Measurements from ENCODE around the gene C17orf107.
"Not testable (repeated sequence)": the region's sequence is repeated elsewhere in the genome, so short reads cannot be mapped to it uniquely, and the experiment has no call there.

The C17orf107 gene

GRCh38 chr17:4919511-4920047 lies 20.2 kb downstream of the C17orf107 start:
- no peak for DNase-seq (ENCODE audit: low read depth, low spot score)
- no peak for TF ChIP-seq YY1 (IDR thresholded peaks at IDR 0.05; ENCODE audit: insufficient read depth, insufficient read length)
- TF ChIP-seq ZNF274 (IDR thresholded peaks at IDR 0.05; ENCODE audit: low read depth, low read length): no peak
- no peak for TF ChIP-seq SUZ12 (IDR thresholded peaks at IDR 0.05; ENCODE audit: extremely low read depth, insufficient read depth, insufficient read length)
- H3K4me3 ChIP-seq (ENCODE audit: insufficient read length, low read depth): no peak overlapping the region

GRCh38 chr17:4920351-4921048 lies 21.2 kb downstream of the C17orf107 start:
- no peak for DNase-seq (ENCODE audit: low read depth, low spot score)
- TF ChIP-seq ZNF274 (IDR thresholded peaks at IDR 0.05; ENCODE audit: low read depth, low read length): no peak
- TF ChIP-seq SUZ12 (IDR thresholded peaks at IDR 0.05; ENCODE audit: extremely low read depth, insufficient read depth, insufficient read length): no peak
- no peak for TF ChIP-seq YY1 (IDR thresholded peaks at IDR 0.05; ENCODE audit: insufficient read depth, insufficient read length)

More at GRCh38 chr17:4919511-4920047, 20.2 kb downstream of the C17orf107 start:
- Histone ChIP-seq H3K9me3 (ENCODE audit: insufficient read depth, low read length) (no peaks in the 10 kb centered on the region), H3K4me1 (ENCODE audit: insufficient read depth, insufficient read length) (peaks cover 2% of the 10 kb centered on the region), H3K27me3 (ENCODE audit: insufficient read depth, insufficient read length) (no peaks in the 10 kb centered on the region), H3K36me3 (ENCODE audit: insufficient read depth, insufficient read length, low read length) (no peaks in the 10 kb centered on the region), H3K9ac (ENCODE audit: insufficient read length, low read depth) (no peak overlapping the region)

GRCh38 chr17:4921320-4921719 lies 22.0 kb downstream of the C17orf107 start:
- H3K4me1 ChIP-seq (ENCODE audit: insufficient read depth, insufficient read length): peaks cover 2% of the 10 kb centered on the region
- TF ChIP-seq ZNF274 (IDR thresholded peaks at IDR 0.05; ENCODE audit: low read depth, low read length) (no peak), SUZ12 (IDR thresholded peaks at IDR 0.05; ENCODE audit: extremely low read depth, insufficient read depth, insufficient read length) (no peak), YY1 (IDR thresholded peaks at IDR 0.05; ENCODE audit: insufficient read depth, insufficient read length) (no peak)
- H3K4me3 ChIP-seq (ENCODE audit: insufficient read length, low read depth): no peak overlapping the region

More at GRCh38 chr17:4920351-4921048, 21.2 kb downstream of the C17orf107 start:
- no peaks in the 10 kb centered on the region for H3K9me3 ChIP-seq (ENCODE audit: insufficient read depth, low read length)
- no peak overlapping the region for H3K4me3 ChIP-seq (ENCODE audit: insufficient read length, low read depth)
- H3K9ac ChIP-seq (ENCODE audit: insufficient read length, low read depth): no peak overlapping the region
- no peaks in the 10 kb centered on the region for H3K36me3 ChIP-seq (ENCODE audit: insufficient read depth, insufficient read length, low read length)
- peaks cover 2% of the 10 kb centered on the region for H3K4me1 ChIP-seq (ENCODE audit: insufficient read depth, insufficient read length)
- H3K27me3 ChIP-seq (ENCODE audit: insufficient read depth, insufficient read length): no peaks in the 10 kb centered on the region

GRCh38 chr17:4926577-4927335 lies 27.4 kb downstream of the C17orf107 start:
- H3K27me3 ChIP-seq (ENCODE audit: insufficient read depth, insufficient read length); H3K9me3 ChIP-seq (ENCODE audit: insufficient read depth, low read length); H3K9ac ChIP-seq (ENCODE audit: insufficient read length, low read depth); H3K4me1 ChIP-seq (ENCODE audit: insufficient read depth, insufficient read length); H3K4me3 ChIP-seq (ENCODE audit: insufficient read length, low read depth); DNase-seq (ENCODE audit: low read depth, low spot score): not testable (repeated sequence)
- peaks cover 17% of the 10 kb centered on the region for H3K36me3 ChIP-seq (ENCODE audit: insufficient read depth, insufficient read length, low read length)

More at GRCh38 chr17:4921320-4921719, 22.0 kb downstream of the C17orf107 start:
- no peaks in the 10 kb centered on the region for H3K9me3 ChIP-seq (ENCODE audit: insufficient read depth, low read length)
- H3K27me3 ChIP-seq (ENCODE audit: insufficient read depth, insufficient read length): no peaks in the 10 kb centered on the region
- H3K9ac ChIP-seq (ENCODE audit: insufficient read length, low read depth): no peak overlapping the region
- DNase-seq (ENCODE audit: low read depth, low spot score): no peak
- no peaks in the 10 kb centered on the region for H3K36me3 ChIP-seq (ENCODE audit: insufficient read depth, insufficient read length, low read length)

- DNase-seq (ENCODE audit: low read depth, low spot score): no peak
- H3K27me3 ChIP-seq (ENCODE audit: insufficient read depth, insufficient read length): no peaks in the 10 kb centered on the region
- H3K36me3 ChIP-seq (ENCODE audit: insufficient read depth, insufficient read length, low read length): peaks cover 22% of the 10 kb centered on the region
- H3K9ac ChIP-seq (ENCODE audit: insufficient read length, low read depth): no peak overlapping the region
- H3K4me3 ChIP-seq (ENCODE audit: insufficient read length, low read depth): no peak overlapping the region
- no peaks in the 10 kb centered on the region for H3K9me3 ChIP-seq (ENCODE audit: insufficient read depth, low read length)
- TF ChIP-seq ZNF274 (IDR thresholded peaks at IDR 0.05; ENCODE audit: low read depth, low read length) (no peak), YY1 (IDR thresholded peaks at IDR 0.05; ENCODE audit: insufficient read depth, insufficient read length) (no peak), SUZ12 (IDR thresholded peaks at IDR 0.05; ENCODE audit: extremely low read depth, insufficient read depth, insufficient read length) (no peak)
- no peaks in the 10 kb centered on the region for H3K4me1 ChIP-seq (ENCODE audit: insufficient read depth, insufficient read length)
Observed at GRCh38 chr17:4928881-4929280, 29.5 kb downstream of the C17orf107 start.

GRCh38 chr17:4931963-4932362 lies 32.6 kb downstream of the C17orf107 start, which contains the start of gene GP1BA:
TSS of gene GP1BA (plus strand) at chr17:4932277. CDS start at chr17:4932605, 328 bp downstream.
- Histone ChIP-seq H3K9ac (ENCODE audit: insufficient read length, low read depth) (no peak within 1 kb of the TSS), H3K4me3 (ENCODE audit: insufficient read length, low read depth) (no peak within 1 kb of the TSS), H3K4me1 (ENCODE audit: insufficient read depth, insufficient read length) (peaks cover 5% of the 10 kb centered on the region), H3K27me3 (ENCODE audit: insufficient read depth, insufficient read length) (no peaks in the 10 kb centered on the region), H3K9me3 (ENCODE audit: insufficient read depth, low read length) (no peaks in the 10 kb centered on the region), H3K36me3 (ENCODE audit: insufficient read depth, insufficient read length, low read length) (peaks cover 38% of the 10 kb centered on the region)
- DNase-seq (ENCODE audit: low read depth, low spot score): no peak
- no peak for TF ChIP-seq SUZ12 (IDR thresholded peaks at IDR 0.05; ENCODE audit: extremely low read depth, insufficient read depth, insufficient read length)

- Histone ChIP-seq H3K36me3 (ENCODE audit: insufficient read depth, insufficient read length, low read length) (peaks cover 46% of the 10 kb centered on the region), H3K9me3 (ENCODE audit: insufficient read depth, low read length) (no peaks in the 10 kb centered on the region), H3K4me3 (ENCODE audit: insufficient read length, low read depth) (no peak overlapping the region), H3K4me1 (ENCODE audit: insufficient read depth, insufficient read length) (peaks cover 5% of the 10 kb centered on the region), H3K9ac (ENCODE audit: insufficient read length, low read depth) (no peak overlapping the region), H3K27me3 (ENCODE audit: insufficient read depth, insufficient read length) (no peaks in the 10 kb centered on the region)
- TF ChIP-seq ZNF274 (IDR thresholded peaks at IDR 0.05; ENCODE audit: low read depth, low read length) (no peak), YY1 (IDR thresholded peaks at IDR 0.05; ENCODE audit: insufficient read depth, insufficient read length) (no peak), SUZ12 (IDR thresholded peaks at IDR 0.05; ENCODE audit: extremely low read depth, insufficient read depth, insufficient read length) (no peak)
- DNase-seq (ENCODE audit: low read depth, low spot score): no peak
Observed at GRCh38 chr17:4932756-4933155, 33.4 kb downstream of the C17orf107 start.
